Inflammatory macrophage (primary cell): Measurements from ENCODE around the gene FANCD2.
"Not testable (repeated sequence)": the region's sequence is repeated elsewhere in the genome, so short reads cannot be mapped to it uniquely, and the experiment has no call there.

Experiments
- DNase-seq, 2 donors: peaks; one replicate each; pipeline ENCODE4 v3.0.0-alpha.2; 2020 to 2022

The FANCD2 gene

GRCh38 chr3:10015461-10015904 lies 10.8 kb upstream of the FANCD2 start:
- DNase-seq = peak; percentile 95 to 96

- DNase-seq = peak in 1 of 2 donors; percentile 9
Measured at GRCh38 chr3:10017636-10018292, 8.5 kb upstream of the FANCD2 start.

- not testable (repeated sequence) for DNase-seq
Measured at GRCh38 chr3:10018806-10019205, 7.4 kb upstream of the FANCD2 start.

GRCh38 chr3:10019326-10019725 lies 6.9 kb upstream of the FANCD2 start:
- no peak for DNase-seq

- DNase-seq = no peak
Measured at GRCh38 chr3:10021856-10022775, 4.1 kb upstream of the FANCD2 start.

- DNase-seq = peak; percentile 32 to 35
Measured at GRCh38 chr3:10023587-10024310, 2.5 kb upstream of the FANCD2 start.

- no peak for DNase-seq
Measured at GRCh38 chr3:10025205-10026083, 793 bp upstream of the FANCD2 start.

- no peak for DNase-seq
Measured at GRCh38 chr3:10041034-10041433, 14.8 kb downstream of the FANCD2 start.

- DNase-seq = no peak
Measured at GRCh38 chr3:10047876-10048275, 21.6 kb downstream of the FANCD2 start.

GRCh38 chr3:10053054-10053453 lies 26.8 kb downstream of the FANCD2 start:
- not testable (repeated sequence) for DNase-seq

- DNase-seq = no peak
Measured at GRCh38 chr3:10055097-10055496, 28.9 kb downstream of the FANCD2 start.

GRCh38 chr3:10070077-10070476 lies 43.8 kb downstream of the FANCD2 start:
- not testable (repeated sequence) for DNase-seq

- no peak for DNase-seq
Measured at GRCh38 chr3:10074666-10075065, 48.4 kb downstream of the FANCD2 start.

GRCh38 chr3:10081871-10082270 lies 55.6 kb downstream of the FANCD2 start:
- DNase-seq = no peak

- DNase-seq = no peak
Measured at GRCh38 chr3:10085738-10086137, 59.5 kb downstream of the FANCD2 start.

GRCh38 chr3:10088256-10088655 lies 62.0 kb downstream of the FANCD2 start:
- DNase-seq = no peak

- DNase-seq = no peak
Measured at GRCh38 chr3:10090179-10090578, 63.9 kb downstream of the FANCD2 start.

- not testable (repeated sequence) for DNase-seq
Measured at GRCh38 chr3:10090774-10091173, 64.5 kb downstream of the FANCD2 start.

GRCh38 chr3:10091387-10091786 lies 65.2 kb downstream of the FANCD2 start:
- not testable (repeated sequence) for DNase-seq

- DNase-seq = no peak
Measured at GRCh38 chr3:10093678-10094077, 67.4 kb downstream of the FANCD2 start.

- DNase-seq = no peak
Measured at GRCh38 chr3:10099041-10099440, 72.8 kb downstream of the FANCD2 start.

- no peak for DNase-seq
Measured at GRCh38 chr3:10106919-10107318, 80.7 kb downstream of the FANCD2 start.
